ENCODE measurements around the gene TSPAN18. TPM values are rescaled to one million over a fixed set of nuclear protein-coding genes. Genes with fewer than 3 reads are reported as not detected.

TSPAN18 gene
- total and polyA plus RNA-seq, 10 of the 15 experiments (the other 5 are each of a cell fraction or from before 2014, with no cell fraction given), result 0.02 to 0.77 (median 0.13) TPM; not detected in 1

DNA sequence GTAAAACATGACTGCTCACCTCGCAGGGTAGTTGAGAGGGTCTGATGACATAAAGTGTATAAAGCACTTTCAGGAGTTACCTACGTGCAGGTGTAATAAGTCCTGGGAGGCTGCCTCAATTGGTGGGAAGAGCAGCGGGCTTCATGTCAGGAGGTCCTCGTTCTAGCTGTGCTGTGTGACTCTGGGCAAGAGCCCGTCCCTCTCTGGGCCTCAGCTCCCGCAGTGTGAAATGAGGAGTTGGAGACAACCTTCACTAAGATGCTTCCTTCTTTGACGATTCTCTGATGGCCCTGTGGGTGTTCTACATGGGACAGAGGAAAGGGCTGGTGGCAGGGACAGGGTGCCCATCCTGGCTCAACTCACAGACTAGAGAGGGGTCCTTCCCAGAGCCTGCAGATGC is 166.1 kb downstream of the TSPAN18 start:
- ChIA-PET POLR2A (no interaction called here), RAD21 (ENCODE audit: unreplicated experiment) (interaction anchor here (1.1 to 1.8 kb wide), 2 partner anchors 19 to 163 kb away, joined by 4 to 6 read pairs; no protein-coding TSS in a partner anchor), SMC1A (ENCODE audit: uncharacterized antibody, unreplicated experiment) (interaction anchor here (0.7 to 1.7 kb wide), 5 partner anchors 8 to 126 kb away, joined by 3 to 7 read pairs (median 3); no protein-coding TSS in a partner anchor), CTCF (interaction anchor here (0.9 to 1.4 kb wide), 3 partner anchors 17 to 270 kb away, joined by 3 to 5 read pairs (median 3); no protein-coding TSS in a partner anchor)
- intact Hi-C loops (cut with micrococcal nuclease; ENCODE audit: unreplicated experiment) (loop anchor here (5.0 kb wide), 3 partner anchors 116 to 336 kb away; partner anchors contain the start of gene TSPAN18), in situ Hi-C loops (cut with MboI) (loop anchor here (5.0 kb wide), 2 partner anchors 166 to 261 kb away; partner anchors contain the start of gene TSPAN18)
- DNase-seq (ENCODE audit: low read depth, low spot score), result no peak
- Histone ChIP-seq H3K27ac (ENCODE audit: control insufficient read depth, insufficient read depth) (no peak overlapping the region), H2AFZ (ENCODE audit: control insufficient read depth, low read depth, low read length) (no peak overlapping the region), H3K36me3 (ENCODE audit: control insufficient read depth in 2 of 2, insufficient read depth in 2 of 2, low read length in 1 of 2) (no peaks in the 10 kb centered on the region), H4K20me1 (ENCODE audit: control insufficient read depth, insufficient read depth) (no peaks in the 10 kb centered on the region; the same call in 1 of the 2 replicates), H3K27me3 (replicated peaks in 1 of 2; ENCODE audit: control insufficient read depth in 2 of 2, insufficient read depth in 2 of 2, low read length in 1 of 2) (no peaks in the 10 kb centered on the region; a peak in 2 of 4 replicates), H3K9me3 (replicated peaks; ENCODE audit: control insufficient read depth, insufficient read depth, low read length) (no peaks in the 10 kb centered on the region), H3K4me3 (no peak overlapping the region), H3K4me2 (ENCODE audit: control insufficient read depth, insufficient read depth) (no peak overlapping the region), H3K79me2 (ENCODE audit: control insufficient read depth, insufficient read depth, low read length) (no peaks in the 10 kb centered on the region), H3K4me1 (ENCODE audit: control insufficient read depth, insufficient read depth, low read length) (no peaks in the 10 kb centered on the region), H3K9ac (ENCODE audit: control insufficient read depth, insufficient read depth, low read length) (no peak overlapping the region)
- no peak for TF ChIP-seq ELK1 (IDR thresholded peaks at IDR 0.05; ENCODE audit: low read depth, low read length)
- TF ChIP-seq, protein P1, sequence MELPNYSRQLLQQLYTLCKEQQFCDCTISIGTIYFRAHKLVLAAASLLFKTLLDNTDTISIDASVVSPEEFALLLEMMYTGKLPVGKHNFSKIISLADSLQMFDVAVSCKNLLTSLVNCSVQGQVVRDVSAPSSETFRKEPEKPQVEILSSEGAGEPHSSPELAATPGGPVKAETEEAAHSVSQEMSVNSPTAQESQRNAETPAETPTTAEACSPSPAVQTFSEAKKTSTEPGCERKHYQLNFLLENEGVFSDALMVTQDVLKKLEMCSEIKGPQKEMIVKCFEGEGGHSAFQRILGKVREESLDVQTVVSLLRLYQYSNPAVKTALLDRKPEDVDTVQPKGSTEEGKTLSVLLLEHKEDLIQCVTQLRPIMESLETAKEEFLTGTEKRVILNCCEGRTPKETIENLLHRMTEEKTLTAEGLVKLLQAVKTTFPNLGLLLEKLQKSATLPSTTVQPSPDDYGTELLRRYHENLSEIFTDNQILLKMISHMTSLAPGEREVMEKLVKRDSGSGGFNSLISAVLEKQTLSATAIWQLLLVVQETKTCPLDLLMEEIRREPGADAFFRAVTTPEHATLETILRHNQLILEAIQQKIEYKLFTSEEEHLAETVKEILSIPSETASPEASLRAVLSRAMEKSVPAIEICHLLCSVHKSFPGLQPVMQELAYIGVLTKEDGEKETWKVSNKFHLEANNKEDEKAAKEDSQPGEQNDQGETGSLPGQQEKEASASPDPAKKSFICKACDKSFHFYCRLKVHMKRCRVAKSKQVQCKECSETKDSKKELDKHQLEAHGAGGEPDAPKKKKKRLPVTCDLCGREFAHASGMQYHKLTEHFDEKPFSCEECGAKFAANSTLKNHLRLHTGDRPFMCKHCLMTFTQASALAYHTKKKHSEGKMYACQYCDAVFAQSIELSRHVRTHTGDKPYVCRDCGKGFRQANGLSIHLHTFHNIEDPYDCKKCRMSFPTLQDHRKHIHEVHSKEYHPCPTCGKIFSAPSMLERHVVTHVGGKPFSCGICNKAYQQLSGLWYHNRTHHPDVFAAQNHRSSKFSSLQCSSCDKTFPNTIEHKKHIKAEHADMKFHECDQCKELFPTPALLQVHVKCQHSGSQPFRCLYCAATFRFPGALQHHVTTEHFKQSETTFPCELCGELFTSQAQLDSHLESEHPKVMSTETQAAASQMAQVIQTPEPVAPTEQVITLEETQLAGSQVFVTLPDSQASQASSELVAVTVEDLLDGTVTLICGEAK (IDR thresholded peaks at IDR 0.05; ENCODE audit: borderline replicate concordance), result no peak
- TF ChIP-seq SP1 (IDR thresholded peaks at IDR 0.05; ENCODE audit: low read depth, low read length), result no peak
- TF ChIP-seq, protein P2, sequence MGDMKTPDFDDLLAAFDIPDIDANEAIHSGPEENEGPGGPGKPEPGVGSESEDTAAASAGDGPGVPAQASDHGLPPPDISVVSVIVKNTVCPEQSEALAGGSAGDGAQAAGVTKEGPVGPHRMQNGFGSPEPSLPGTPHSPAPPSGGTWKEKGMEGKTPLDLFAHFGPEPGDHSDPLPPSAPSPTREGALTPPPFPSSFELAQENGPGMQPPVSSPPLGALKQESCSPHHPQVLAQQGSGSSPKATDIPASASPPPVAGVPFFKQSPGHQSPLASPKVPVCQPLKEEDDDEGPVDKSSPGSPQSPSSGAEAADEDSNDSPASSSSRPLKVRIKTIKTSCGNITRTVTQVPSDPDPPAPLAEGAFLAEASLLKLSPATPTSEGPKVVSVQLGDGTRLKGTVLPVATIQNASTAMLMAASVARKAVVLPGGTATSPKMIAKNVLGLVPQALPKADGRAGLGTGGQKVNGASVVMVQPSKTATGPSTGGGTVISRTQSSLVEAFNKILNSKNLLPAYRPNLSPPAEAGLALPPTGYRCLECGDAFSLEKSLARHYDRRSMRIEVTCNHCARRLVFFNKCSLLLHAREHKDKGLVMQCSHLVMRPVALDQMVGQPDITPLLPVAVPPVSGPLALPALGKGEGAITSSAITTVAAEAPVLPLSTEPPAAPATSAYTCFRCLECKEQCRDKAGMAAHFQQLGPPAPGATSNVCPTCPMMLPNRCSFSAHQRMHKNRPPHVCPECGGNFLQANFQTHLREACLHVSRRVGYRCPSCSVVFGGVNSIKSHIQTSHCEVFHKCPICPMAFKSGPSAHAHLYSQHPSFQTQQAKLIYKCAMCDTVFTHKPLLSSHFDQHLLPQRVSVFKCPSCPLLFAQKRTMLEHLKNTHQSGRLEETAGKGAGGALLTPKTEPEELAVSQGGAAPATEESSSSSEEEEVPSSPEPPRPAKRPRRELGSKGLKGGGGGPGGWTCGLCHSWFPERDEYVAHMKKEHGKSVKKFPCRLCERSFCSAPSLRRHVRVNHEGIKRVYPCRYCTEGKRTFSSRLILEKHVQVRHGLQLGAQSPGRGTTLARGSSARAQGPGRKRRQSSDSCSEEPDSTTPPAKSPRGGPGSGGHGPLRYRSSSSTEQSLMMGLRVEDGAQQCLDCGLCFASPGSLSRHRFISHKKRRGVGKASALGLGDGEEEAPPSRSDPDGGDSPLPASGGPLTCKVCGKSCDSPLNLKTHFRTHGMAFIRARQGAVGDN (IDR thresholded peaks at IDR 0.05), result no peak
- TF ChIP-seq POU2F2 (IDR thresholded peaks at IDR 0.05; ENCODE audit: borderline replicate concordance, low read depth, low read length), result no peak
- TF ChIP-seq BCLAF1 (IDR thresholded peaks at IDR 0.05), result no peak
- no peak for TF ChIP-seq ZBTB33 (IDR thresholded peaks at IDR 0.05)
- no peak for ATAC-seq
- WGBS (ENCODE audit: insufficient coverage, insufficient replicate concordance, low lambda C conversion rate, missing lambda C conversion rate), result 21% methylated on average over 7 of the region's 7 CpGs
- FAIRE-seq, result no peak
- BruUV-seq (replicated peaks), result no TSS peak
